IPS-20b (cell line): ENCODE data around the gene IGFBP2.

Source experiments
- H3K27ac ChIP-seq: one replicate; pipeline ENCODE4 v1.5.1; 2013; ENCODE audit warnings: low read length
- H3K27me3 ChIP-seq: 2 replicates; pipeline ENCODE4 v1.6.1; 2013; ENCODE audit warnings: mild to moderate bottlenecking, low read length, inconsistent platforms; ENCODE audit not compliant: insufficient read depth
- H3K36me3 ChIP-seq: 2 replicates; pipeline ENCODE4 v1.6.1; 2013; ENCODE audit warnings: low read depth, mild to moderate bottlenecking, inconsistent platforms, low read length, moderate library complexity; ENCODE audit not compliant: insufficient read depth
- H3K4me1 ChIP-seq: 2 replicates; pipeline ENCODE4 v1.6.1; 2013; ENCODE audit warnings: mild to moderate bottlenecking, control low read depth, inconsistent platforms, low read length, moderate library complexity; ENCODE audit not compliant: insufficient read depth
- H3K4me3 ChIP-seq: 2 replicates; pipeline ENCODE4 v1.5.1; 2013; ENCODE audit warnings: mild to moderate bottlenecking, low read length, inconsistent platforms
- H3K9ac ChIP-seq: 2 replicates; pipeline ENCODE4 v1.6.1; 2013; ENCODE audit warnings: low read depth, mild to moderate bottlenecking, inconsistent platforms, low read length, moderate library complexity
- H3K9me3 ChIP-seq: 2 replicates; pipeline ENCODE4 v1.6.1; 2013; ENCODE audit warnings: mild to moderate bottlenecking, low read depth, low read length, inconsistent platforms; ENCODE audit not compliant: insufficient read depth

IGFBP2 gene

GRCh38 chr2:216671081-216671411 lies 37.8 kb downstream of the IGFBP2 start:
- Histone ChIP-seq H3K9ac (no peak overlapping the region), H3K27me3 (no peaks in the 10 kb centered on the region), H3K9me3 (no peaks in the 10 kb centered on the region), H3K4me3 (no peak overlapping the region), H3K27ac (no peak overlapping the region), H3K4me1 (peaks cover 4% of the 10 kb centered on the region; the same call in 1 of the 2 replicates), H3K36me3 (no peaks in the 10 kb centered on the region)

DNA sequence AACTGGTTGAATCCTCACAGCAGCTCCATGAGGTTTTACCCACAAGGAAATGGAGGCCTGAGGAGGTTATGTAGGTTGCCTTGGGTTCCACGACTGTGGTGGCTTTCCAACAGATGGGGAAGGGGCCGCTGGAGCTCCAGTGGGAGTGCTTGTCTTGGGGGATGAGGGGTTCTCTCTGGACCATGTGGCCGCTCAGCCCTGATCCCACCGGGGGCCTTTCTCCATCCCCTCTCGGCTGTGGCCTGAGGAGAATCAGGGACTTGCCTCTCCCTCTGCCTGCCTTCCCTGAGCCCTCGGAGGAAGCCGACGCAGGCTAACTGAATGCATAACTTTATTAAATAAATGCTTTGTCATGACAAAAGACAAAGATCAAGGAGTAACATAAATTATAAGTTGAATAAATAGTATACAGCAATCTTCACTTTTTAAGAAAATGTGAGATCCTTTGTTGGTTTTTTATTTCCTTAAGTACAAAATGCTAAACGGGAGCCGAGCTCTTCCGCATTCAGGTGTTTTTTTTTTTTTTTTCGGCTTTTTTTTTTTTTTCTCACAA lies 38.6 kb downstream of the IGFBP2 start:
- Histone ChIP-seq H3K27ac (no peak overlapping the region), H3K4me1 (no peaks in the 10 kb centered on the region), H3K9ac (no peak overlapping the region), H3K4me3 (no peak overlapping the region), H3K9me3 (no peaks in the 10 kb centered on the region), H3K27me3 (no peaks in the 10 kb centered on the region), H3K36me3 (no peaks in the 10 kb centered on the region)

DNA sequence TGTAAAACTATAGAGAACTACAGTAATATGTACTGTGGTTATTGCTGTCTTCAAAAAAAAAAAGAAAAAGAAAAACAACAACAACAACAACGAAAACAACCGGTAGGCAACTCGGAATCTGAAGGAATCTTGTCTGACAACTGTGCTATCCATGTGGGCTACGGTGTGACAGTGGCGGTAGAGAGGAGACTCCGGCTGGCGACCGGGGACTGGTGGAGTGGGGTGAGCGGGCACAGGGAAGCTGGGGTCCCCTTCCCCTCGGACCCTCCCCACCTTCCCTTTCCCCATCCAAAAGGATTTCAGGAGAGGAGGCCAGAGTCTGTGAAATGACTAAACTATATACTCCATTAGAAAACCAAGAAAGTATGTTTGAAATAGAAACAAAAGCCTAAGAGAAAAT lies 39.2 kb downstream of the IGFBP2 start:
- no peak overlapping the region for H3K9ac ChIP-seq
- H3K9me3 ChIP-seq = no peaks in the 10 kb centered on the region
- H3K27ac ChIP-seq = no peak overlapping the region
- H3K4me3 ChIP-seq = no peak overlapping the region
- no peaks in the 10 kb centered on the region for H3K4me1 ChIP-seq
- H3K27me3 ChIP-seq = no peaks in the 10 kb centered on the region
- no peaks in the 10 kb centered on the region for H3K36me3 ChIP-seq

DNA sequence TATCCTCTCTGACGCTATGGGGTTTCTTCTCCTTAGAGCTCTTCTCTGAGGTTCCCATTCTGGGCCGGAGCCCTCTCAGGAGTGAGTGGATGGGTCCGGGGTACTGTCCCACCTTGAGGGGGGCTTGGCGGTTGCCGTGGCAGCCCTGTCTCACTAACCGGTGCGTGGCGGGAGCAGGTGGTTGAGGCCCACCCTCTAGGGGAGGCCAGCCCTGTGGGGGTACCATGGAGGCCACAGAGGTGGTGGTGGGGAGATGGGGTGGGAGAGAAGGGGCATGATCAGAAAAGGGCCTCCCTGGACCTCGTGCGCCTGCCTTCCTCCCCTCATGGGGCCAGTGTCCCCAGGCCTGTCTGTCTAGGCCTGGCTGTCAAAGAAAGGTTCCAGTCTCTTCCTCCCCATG lies 39.8 kb downstream of the IGFBP2 start:
- no peaks in the 10 kb centered on the region for H3K36me3 ChIP-seq
- H3K9me3 ChIP-seq = no peaks in the 10 kb centered on the region
- H3K27ac ChIP-seq = no peak overlapping the region
- H3K4me1 ChIP-seq = no peaks in the 10 kb centered on the region
- no peaks in the 10 kb centered on the region for H3K27me3 ChIP-seq
- no peak overlapping the region for H3K9ac ChIP-seq
- H3K4me3 ChIP-seq = no peak overlapping the region

GRCh38 chr2:216673609-216674008 lies 40.4 kb downstream of the IGFBP2 start:
- no peaks in the 10 kb centered on the region for H3K4me1 ChIP-seq
- H3K9ac ChIP-seq = no peak overlapping the region
- no peak overlapping the region for H3K27ac ChIP-seq
- no peaks in the 10 kb centered on the region for H3K27me3 ChIP-seq
- H3K36me3 ChIP-seq = no peaks in the 10 kb centered on the region
- no peaks in the 10 kb centered on the region for H3K9me3 ChIP-seq
- H3K4me3 ChIP-seq = no peak overlapping the region

DNA sequence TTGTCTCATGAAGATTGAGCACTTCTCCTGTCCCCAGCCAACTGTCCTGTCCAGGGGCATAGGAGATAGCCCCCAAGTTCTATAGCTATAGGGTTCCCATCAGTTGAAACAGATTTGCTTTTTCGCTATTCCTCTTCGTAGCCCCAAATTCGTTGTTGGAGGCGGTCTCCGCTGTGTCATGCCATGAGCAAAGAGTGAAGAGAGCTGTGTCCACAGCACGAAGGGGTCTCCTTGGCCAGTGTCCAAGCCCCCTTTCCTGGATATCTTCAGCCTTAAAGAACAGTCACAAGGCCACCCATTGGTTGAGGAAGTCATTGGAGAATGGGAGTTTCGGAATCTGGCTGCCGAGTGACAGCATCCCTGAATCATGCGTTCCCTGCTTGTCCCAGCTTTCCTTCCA lies 41.2 kb downstream of the IGFBP2 start:
- H3K9ac ChIP-seq = no peak overlapping the region
- no peaks in the 10 kb centered on the region for H3K4me1 ChIP-seq
- H3K4me3 ChIP-seq = no peak overlapping the region
- no peaks in the 10 kb centered on the region for H3K36me3 ChIP-seq
- H3K27ac ChIP-seq = no peak overlapping the region
- H3K9me3 ChIP-seq = no peaks in the 10 kb centered on the region
- no peaks in the 10 kb centered on the region for H3K27me3 ChIP-seq

DNA sequence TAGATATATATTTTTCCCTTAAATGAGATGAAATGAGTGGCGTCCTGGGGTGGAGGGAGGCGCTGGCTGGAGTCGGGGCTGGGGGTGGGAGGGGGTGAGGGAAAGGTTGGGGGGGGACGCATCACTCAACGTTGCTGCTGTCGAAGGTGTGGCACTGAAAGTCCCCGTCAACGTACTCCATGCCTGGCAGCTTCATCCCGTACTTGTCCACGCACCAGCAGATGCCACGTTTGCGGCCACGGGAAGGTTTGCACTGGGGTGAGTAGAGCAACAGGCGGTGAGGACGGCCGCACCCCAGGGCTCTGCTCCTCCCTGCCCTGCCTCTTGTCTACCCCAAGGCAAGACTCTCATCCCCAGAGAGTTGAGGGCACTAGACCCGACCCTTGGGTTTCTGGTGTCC lies 43.4 kb downstream of the IGFBP2 start:
- H3K27ac ChIP-seq = no peak overlapping the region
- no peaks in the 10 kb centered on the region for H3K27me3 ChIP-seq
- no peak overlapping the region for H3K9ac ChIP-seq

DNA sequence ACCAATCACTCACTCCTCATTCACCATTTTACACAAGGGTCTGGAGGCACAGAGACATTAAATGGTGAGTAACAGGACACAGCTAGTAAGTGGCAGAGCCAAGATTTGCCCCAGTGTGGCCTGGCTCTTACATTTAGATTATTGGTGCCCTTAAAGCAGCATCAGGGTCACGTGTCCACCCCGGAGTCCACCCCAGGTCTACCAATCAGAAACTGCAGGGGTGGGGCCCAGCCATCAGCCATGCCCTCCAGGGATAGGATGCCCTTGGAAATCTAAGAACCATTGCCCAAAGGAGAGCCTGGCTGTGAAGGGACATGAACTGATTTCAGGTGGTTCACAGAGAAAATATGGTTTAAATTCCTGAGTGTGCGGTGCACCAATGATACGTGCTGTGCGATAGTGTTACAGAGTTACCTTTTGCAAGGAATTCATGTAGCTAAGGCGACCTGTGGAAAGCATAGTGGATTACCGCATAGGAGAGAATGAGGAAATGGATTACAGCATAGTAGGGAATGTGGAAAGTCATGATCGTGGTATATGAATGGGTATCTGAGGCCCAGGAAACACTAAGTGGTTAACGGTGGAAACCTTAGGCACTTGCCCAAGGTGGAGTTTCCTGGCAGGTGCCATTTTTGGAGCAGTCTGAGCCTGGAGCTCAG lies 44.3 kb downstream of the IGFBP2 start:
- Histone ChIP-seq H3K27me3 (no peaks in the 10 kb centered on the region), H3K36me3 (no peaks in the 10 kb centered on the region), H3K4me1 (0 out of 2 replicates have a peak, but pooled peaks cover 3% of the 10 kb centered on the region), H3K4me3 (no peak overlapping the region), H3K9ac (no peak overlapping the region), H3K9me3 (no peaks in the 10 kb centered on the region), H3K27ac (no peak overlapping the region)

More for the DNA sequence above, 43.4 kb downstream of the IGFBP2 start:
- H3K4me3 ChIP-seq = no peak overlapping the region
- H3K4me1 ChIP-seq = no peaks in the 10 kb centered on the region
- H3K9me3 ChIP-seq = no peaks in the 10 kb centered on the region
- H3K36me3 ChIP-seq = no peaks in the 10 kb centered on the region

DNA sequence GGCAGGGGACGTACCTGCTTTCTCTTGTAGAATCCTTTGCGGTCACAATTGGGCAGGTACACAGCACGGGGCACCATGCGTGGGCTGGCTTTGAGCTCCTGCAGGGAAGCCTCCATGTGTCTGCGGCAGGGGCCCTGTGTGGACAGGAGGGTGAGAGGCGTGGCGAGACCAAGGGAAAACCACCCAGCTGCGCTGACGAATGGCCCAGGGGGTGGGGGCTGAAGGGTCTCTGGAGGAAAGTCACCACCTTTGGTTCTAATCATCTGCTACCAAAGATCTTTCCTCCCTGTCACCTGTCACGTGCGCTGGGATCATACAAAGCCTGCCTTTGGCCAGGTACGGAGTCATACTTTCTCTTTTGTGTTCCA lies 44.9 kb downstream of the IGFBP2 start:
- H3K4me3 ChIP-seq = no peak overlapping the region
- no peak overlapping the region for H3K27ac ChIP-seq
- no peaks in the 10 kb centered on the region for H3K36me3 ChIP-seq
- 0 out of 2 replicates have a peak, but pooled peaks cover 3% of the 10 kb centered on the region for H3K4me1 ChIP-seq
- H3K9ac ChIP-seq = no peak overlapping the region
- H3K27me3 ChIP-seq = no peaks in the 10 kb centered on the region
- no peaks in the 10 kb centered on the region for H3K9me3 ChIP-seq

- Histone ChIP-seq H3K27ac (no peak overlapping the region), H3K36me3 (no peaks in the 10 kb centered on the region), H3K4me3 (no peak overlapping the region), H3K4me1 (0 out of 2 replicates have a peak, but pooled peaks cover 3% of the 10 kb centered on the region), H3K27me3 (no peaks in the 10 kb centered on the region), H3K9me3 (no peaks in the 10 kb centered on the region), H3K9ac (no peak overlapping the region)
Measured at GRCh38 chr2:216678813-216679657, 45.8 kb downstream of the IGFBP2 start.

GRCh38 chr2:216679658-216680024 lies 46.4 kb downstream of the IGFBP2 start:
- Histone ChIP-seq H3K4me1 (0 out of 2 replicates have a peak, but pooled peaks cover 3% of the 10 kb centered on the region), H3K27me3 (no peaks in the 10 kb centered on the region), H3K4me3 (no peak overlapping the region), H3K9ac (no peak overlapping the region), H3K27ac (no peak overlapping the region), H3K36me3 (no peaks in the 10 kb centered on the region), H3K9me3 (no peaks in the 10 kb centered on the region)
